Ovary (tissue), 9 donors: ENCODE results near the gene PBX1. TPM values are rescaled to one million over a fixed set of nuclear protein-coding genes. Genes with fewer than 3 reads are reported as not detected.

Experiments
- DNase-seq, 5 donors: peaks; one replicate each; pipeline ENCODE4 v3.0.0-alpha.2; 2019 to 2020
- H3K27ac ChIP-seq, 2 donors: fragments of 200-600 bp; one replicate each; pipeline versions ENCODE4 v1.5.1 to v1.8.0; 2019 to 2022
- H3K27me3 ChIP-seq: fragments of 200-600 bp; one replicate; pipeline ENCODE4 v1.8.0; 2022
- H3K36me3 ChIP-seq: fragments of 200-600 bp; sonication (generic); one replicate; pipeline ENCODE4 v1.5.1; 2019
- H3K4me1 ChIP-seq: one replicate; pipeline ENCODE4 v1.8.1; 2013; ENCODE audit warnings: mild to moderate bottlenecking, moderate library complexity; ENCODE audit not compliant: insufficient read depth
- H3K4me3 ChIP-seq: fragments of 200-600 bp; sonication (generic); one replicate; pipeline ENCODE4 v1.5.1; 2017
- H3K9me3 ChIP-seq, 2 donors: fragments of 200-600 bp in 1 of 2; sonication (generic) in 1 of 2; one replicate each; pipeline versions ENCODE4 v1.5.1 to v1.8.1; 2013 to 2019; ENCODE audit warnings: mild to moderate bottlenecking in 1 of 2, moderate library complexity in 1 of 2
- CTCF ChIP-seq, 3 donors: fragments of 450-650 bp in 2 of 3; fragments of 200-600 bp in 1 of 3; IDR thresholded peaks; one replicate each; pipeline versions ENCODE4 v1.5.1 to v1.8.0; 2016 to 2022; ENCODE audit warnings: antibody characterized with exemption in 3 of 3, mild to moderate bottlenecking in 1 of 3
- EP300 ChIP-seq: sonication (generic); formaldehyde crosslinking; IDR thresholded peaks from one replicate; pipeline ENCODE4 v1.6.1; 2017; ENCODE audit warnings: antibody characterized with exemption
- POLR2A ChIP-seq: fragments of 450-650 bp; IDR thresholded peaks from one replicate; pipeline ENCODE4 v1.6.1; 2017; ENCODE audit warnings: antibody characterized with exemption, mild to moderate bottlenecking, moderate library complexity
- WGBS, 3 donors: extraction: QIAGEN DNeasy Blood & Tissue Kit in 1 of 3; methylation state at CpG; one replicate each; pipeline versions ENCODE4 v1.1.5 to v1.1.7; 2013 to 2017; 5-methylcytosine and 5-hydroxymethylcytosine counted together
- intact Hi-C, 4 donors: fragments of 100-400 bp; cut with DNase I; formaldehyde crosslinking; loops; one replicate each; pipeline versions ENCODE4 v1.11.0 to v1.15.1; 2022 to 2023
- polyA plus RNA-seq, 2 donors: library from polyadenylated mRNA; stranded (reverse); fragments of 200-250 nt in 1 of 2; fragments of 350-450 nt in 1 of 2; fragmentation: Illumina TruSeq in 1 of 2; extraction: RNeasy Lipid Tissue Mini Kit (QIAGEN cat#74804) in 1 of 2; gene quantifications; one replicate each; pipeline ENCODE4 v1.2.3, GENCODE V29; 2013 to 2014
- total RNA-seq, 7 donors: library from RNA; depleted of rRNA in 2 of 7; stranded (reverse); fragments of >200 nt in 2 of 7; fragmentation: NEBNext Ultra II Directional in 3 of 7; extraction: Animal tissue kit (Norgen Biotek cat#: 25700) in 3 of 7; gene quantifications; one replicate each; pipeline versions ENCODE4 v1.1.0 to v1.2.4, GENCODE V29; 2016 to 2023
- donor health status: DM: no; HTN: no; CAD: no; lungs with moderate emphysema.
- donor health status: DM: no; HTN: no; CAD: no.
- donor health status: Bipolar disorder and iron deficiency.
- donor health status: DM: yes; HTN: yes; CAD: no.
- donor health status: DM: no; HTN: no; CAD: no.
- donor health status: DM: yes; HTN: yes; CAD: no.

Gene PBX1
- total and polyA plus RNA-seq, 9 donors: 43.7 to 220 (median 142) TPM

GRCh38 chr1:164803366-164803765 is 244.4 kb downstream of the PBX1 start:
- 69 to 81% (median 76%) methylated on average over 5 of the region's 5 CpGs for WGBS, 3 donors
- Histone ChIP-seq H3K27me3 (no peaks in the 10 kb centered on the region), H3K4me3 (no peak overlapping the region), H3K27ac (no peak overlapping the region), H3K4me1 (peaks cover 9% of the 10 kb centered on the region), H3K36me3 (no peaks in the 10 kb centered on the region), H3K9me3 (no peaks in the 10 kb centered on the region)
- no peak for TF ChIP-seq POLR2A
- no peak for TF ChIP-seq EP300
- intact Hi-C loops: no loop called here
- DNase-seq: no peak

GRCh38 chr1:164804366-164804765 is 245.4 kb downstream of the PBX1 start:
- no peaks in the 10 kb centered on the region for H3K36me3 ChIP-seq
- no peaks in the 10 kb centered on the region for H3K27me3 ChIP-seq
- no peak for DNase-seq
- H3K4me1 ChIP-seq: peaks cover 9% of the 10 kb centered on the region
- no peaks in the 10 kb centered on the region for H3K9me3 ChIP-seq
- WGBS, 3 donors: 56 to 80% (median 68%) methylated on average over 2 of the region's 2 CpGs
- intact Hi-C loops: no loop called here
- no peak overlapping the region for H3K27ac ChIP-seq
- TF ChIP-seq POLR2A: no peak
- TF ChIP-seq EP300: no peak
- no peak for TF ChIP-seq CTCF (IDR thresholded peaks at IDR 0.05)
- H3K4me3 ChIP-seq: no peak overlapping the region

GRCh38 chr1:164805399-164805798 is 246.4 kb downstream of the PBX1 start:
- Histone ChIP-seq H3K27ac (no peak overlapping the region), H3K36me3 (no peaks in the 10 kb centered on the region), H3K9me3 (no peaks in the 10 kb centered on the region), H3K4me3 (no peak overlapping the region), H3K4me1 (peaks cover 9% of the 10 kb centered on the region), H3K27me3 (no peaks in the 10 kb centered on the region)
- no peak for DNase-seq
- no peak for TF ChIP-seq EP300
- TF ChIP-seq CTCF (IDR thresholded peaks at IDR 0.05): no peak
- no peak for TF ChIP-seq POLR2A
- intact Hi-C loops: no loop called here
- WGBS, 3 donors: 28 to 39% (median 37%) methylated on average over 4 of the region's 4 CpGs

- H3K36me3 ChIP-seq: no peaks in the 10 kb centered on the region
- WGBS, 3 donors: 57 to 75% (median 69%) methylated on average over 6 of the region's 6 CpGs
- H3K27me3 ChIP-seq: no peaks in the 10 kb centered on the region
- H3K4me1 ChIP-seq: peaks cover 7% of the 10 kb centered on the region
- H3K4me3 ChIP-seq: no peak overlapping the region
- intact Hi-C loops: no loop called here
- H3K27ac ChIP-seq: no peak overlapping the region
- TF ChIP-seq POLR2A (no peak), EP300 (no peak), CTCF (IDR thresholded peaks at IDR 0.05) (no peak)
- H3K9me3 ChIP-seq: no peaks in the 10 kb centered on the region
- DNase-seq: no peak
Measured at GRCh38 chr1:164806531-164806930, 247.5 kb downstream of the PBX1 start.

- no peak overlapping the region for H3K27ac ChIP-seq
- no peaks in the 10 kb centered on the region for H3K9me3 ChIP-seq
- H3K4me3 ChIP-seq: no peak overlapping the region
- DNase-seq: no peak
- H3K36me3 ChIP-seq: no peaks in the 10 kb centered on the region
- 62 to 80% (median 65%) methylated on average over 1 of the region's 1 CpG for WGBS, 3 donors
- no peaks in the 10 kb centered on the region for H3K4me1 ChIP-seq
- intact Hi-C loops: no loop called here
- no peak for TF ChIP-seq CTCF (IDR thresholded peaks at IDR 0.05)
- no peak for TF ChIP-seq EP300
- TF ChIP-seq POLR2A: no peak
- H3K27me3 ChIP-seq: no peaks in the 10 kb centered on the region
Measured at GRCh38 chr1:164813776-164814175, 254.8 kb downstream of the PBX1 start.
